ENCODE data around the gene MSL3B.

- TF ChIP-seq, protein P1, sequence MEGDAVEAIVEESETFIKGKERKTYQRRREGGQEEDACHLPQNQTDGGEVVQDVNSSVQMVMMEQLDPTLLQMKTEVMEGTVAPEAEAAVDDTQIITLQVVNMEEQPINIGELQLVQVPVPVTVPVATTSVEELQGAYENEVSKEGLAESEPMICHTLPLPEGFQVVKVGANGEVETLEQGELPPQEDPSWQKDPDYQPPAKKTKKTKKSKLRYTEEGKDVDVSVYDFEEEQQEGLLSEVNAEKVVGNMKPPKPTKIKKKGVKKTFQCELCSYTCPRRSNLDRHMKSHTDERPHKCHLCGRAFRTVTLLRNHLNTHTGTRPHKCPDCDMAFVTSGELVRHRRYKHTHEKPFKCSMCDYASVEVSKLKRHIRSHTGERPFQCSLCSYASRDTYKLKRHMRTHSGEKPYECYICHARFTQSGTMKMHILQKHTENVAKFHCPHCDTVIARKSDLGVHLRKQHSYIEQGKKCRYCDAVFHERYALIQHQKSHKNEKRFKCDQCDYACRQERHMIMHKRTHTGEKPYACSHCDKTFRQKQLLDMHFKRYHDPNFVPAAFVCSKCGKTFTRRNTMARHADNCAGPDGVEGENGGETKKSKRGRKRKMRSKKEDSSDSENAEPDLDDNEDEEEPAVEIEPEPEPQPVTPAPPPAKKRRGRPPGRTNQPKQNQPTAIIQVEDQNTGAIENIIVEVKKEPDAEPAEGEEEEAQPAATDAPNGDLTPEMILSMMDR (IDR thresholded peaks at IDR 0.05; ENCODE audit: low read depth, low read length, missing input control), result no peak
- no peak for TF ChIP-seq HNF4A (conservative IDR thresholded peaks at IDR 0.05)
- no peak for TF ChIP-seq MAX (IDR thresholded peaks at IDR 0.05)
- no peak for TF ChIP-seq SP1 (IDR thresholded peaks at IDR 0.05)
- no peak for TF ChIP-seq TAF1 (conservative IDR thresholded peaks at IDR 0.05)
- no peak for TF ChIP-seq GABPA (IDR thresholded peaks at IDR 0.05 in 1 of 2, conservative IDR thresholded peaks at IDR 0.05 in 1 of 2)
- TF ChIP-seq, protein P2, sequence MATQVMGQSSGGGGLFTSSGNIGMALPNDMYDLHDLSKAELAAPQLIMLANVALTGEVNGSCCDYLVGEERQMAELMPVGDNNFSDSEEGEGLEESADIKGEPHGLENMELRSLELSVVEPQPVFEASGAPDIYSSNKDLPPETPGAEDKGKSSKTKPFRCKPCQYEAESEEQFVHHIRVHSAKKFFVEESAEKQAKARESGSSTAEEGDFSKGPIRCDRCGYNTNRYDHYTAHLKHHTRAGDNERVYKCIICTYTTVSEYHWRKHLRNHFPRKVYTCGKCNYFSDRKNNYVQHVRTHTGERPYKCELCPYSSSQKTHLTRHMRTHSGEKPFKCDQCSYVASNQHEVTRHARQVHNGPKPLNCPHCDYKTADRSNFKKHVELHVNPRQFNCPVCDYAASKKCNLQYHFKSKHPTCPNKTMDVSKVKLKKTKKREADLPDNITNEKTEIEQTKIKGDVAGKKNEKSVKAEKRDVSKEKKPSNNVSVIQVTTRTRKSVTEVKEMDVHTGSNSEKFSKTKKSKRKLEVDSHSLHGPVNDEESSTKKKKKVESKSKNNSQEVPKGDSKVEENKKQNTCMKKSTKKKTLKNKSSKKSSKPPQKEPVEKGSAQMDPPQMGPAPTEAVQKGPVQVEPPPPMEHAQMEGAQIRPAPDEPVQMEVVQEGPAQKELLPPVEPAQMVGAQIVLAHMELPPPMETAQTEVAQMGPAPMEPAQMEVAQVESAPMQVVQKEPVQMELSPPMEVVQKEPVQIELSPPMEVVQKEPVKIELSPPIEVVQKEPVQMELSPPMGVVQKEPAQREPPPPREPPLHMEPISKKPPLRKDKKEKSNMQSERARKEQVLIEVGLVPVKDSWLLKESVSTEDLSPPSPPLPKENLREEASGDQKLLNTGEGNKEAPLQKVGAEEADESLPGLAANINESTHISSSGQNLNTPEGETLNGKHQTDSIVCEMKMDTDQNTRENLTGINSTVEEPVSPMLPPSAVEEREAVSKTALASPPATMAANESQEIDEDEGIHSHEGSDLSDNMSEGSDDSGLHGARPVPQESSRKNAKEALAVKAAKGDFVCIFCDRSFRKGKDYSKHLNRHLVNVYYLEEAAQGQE (IDR thresholded peaks at IDR 0.05), result no peak
- no peak for TF ChIP-seq EGR1 (IDR thresholded peaks at IDR 0.05; ENCODE audit: low read depth in 2 of 2)
- TF ChIP-seq FOXA2 (IDR thresholded peaks at IDR 0.05), result no peak
- TF ChIP-seq FOXA1 (IDR thresholded peaks at IDR 0.05), result no peak
- no peak for TF ChIP-seq RAD21 (IDR thresholded peaks at IDR 0.05)
- TF ChIP-seq, protein P3, sequence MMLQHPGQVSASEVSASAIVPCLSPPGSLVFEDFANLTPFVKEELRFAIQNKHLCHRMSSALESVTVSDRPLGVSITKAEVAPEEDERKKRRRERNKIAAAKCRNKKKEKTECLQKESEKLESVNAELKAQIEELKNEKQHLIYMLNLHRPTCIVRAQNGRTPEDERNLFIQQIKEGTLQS (IDR thresholded peaks at IDR 0.05), result no peak
- TF ChIP-seq JUND (IDR thresholded peaks at IDR 0.05), result no peak
Observed at GRCh38 chr2:233865838-233866237, 2.3 kb downstream of the MSL3B start.
